GM21576 (cell line): ENCODE results near the gene PLEK.
"Not testable (repeated sequence)": the region's sequence is repeated elsewhere in the genome, so short reads cannot be mapped to it uniquely, and the experiment has no call there.

Source experiments
- ATAC-seq: cut with Tn5 transposase; IDR thresholded peaks from one replicate; pipeline ENCODE4 v1.9.1; 2021; ENCODE audit warnings: mild to moderate bottlenecking, moderate library complexity; ENCODE audit not compliant: unreplicated experiment

PLEK gene

GRCh38 chr2:68352651-68353391 is 12.3 kb upstream of the PLEK start:
- ATAC-seq: no peak

- ATAC-seq: no peak
Observed at GRCh38 chr2:68356599-68357239, 8.4 kb upstream of the PLEK start.

GRCh38 chr2:68357605-68358337 is 7.3 kb upstream of the PLEK start:
- peak; percentile 78 for ATAC-seq

GRCh38 chr2:68359889-68360288 is 5.2 kb upstream of the PLEK start:
- ATAC-seq: no peak

GRCh38 chr2:68362069-68362468 is 3.0 kb upstream of the PLEK start:
- ATAC-seq: peak; percentile 35

- ATAC-seq: no peak
Observed at GRCh38 chr2:68362749-68363148, 2.3 kb upstream of the PLEK start.

GRCh38 chr2:68363721-68364120 is 1.4 kb upstream of the PLEK start:
- no peak for ATAC-seq

GRCh38 chr2:68366083-68366560 is 1.0 kb downstream of the PLEK start:
- ATAC-seq: peak; percentile 42

GRCh38 chr2:68367953-68368653 is 3.0 kb downstream of the PLEK start:
- no peak for ATAC-seq

- no peak for ATAC-seq
Observed at GRCh38 chr2:68368654-68369336, 3.7 kb downstream of the PLEK start.

GRCh38 chr2:68369337-68369734 is 4.3 kb downstream of the PLEK start:
- no peak for ATAC-seq

GRCh38 chr2:68371138-68371537 is 6.1 kb downstream of the PLEK start:
- no peak for ATAC-seq

- ATAC-seq: no peak
Observed at GRCh38 chr2:68371581-68371980, 6.5 kb downstream of the PLEK start.

- ATAC-seq: no peak
Observed at GRCh38 chr2:68372485-68372884, 7.4 kb downstream of the PLEK start.

- ATAC-seq: no peak
Observed at GRCh38 chr2:68374184-68374583, 9.1 kb downstream of the PLEK start.

GRCh38 chr2:68375582-68375981 is 10.5 kb downstream of the PLEK start:
- no peak for ATAC-seq

- no peak for ATAC-seq
Observed at GRCh38 chr2:68377137-68377780, 12.2 kb downstream of the PLEK start.

GRCh38 chr2:68378779-68379178 is 13.7 kb downstream of the PLEK start:
- not testable (repeated sequence) for ATAC-seq

- peak; percentile 52 for ATAC-seq
Observed at GRCh38 chr2:68379184-68379708, 14.2 kb downstream of the PLEK start.

- ATAC-seq: no peak
Observed at GRCh38 chr2:68383778-68384177, 18.7 kb downstream of the PLEK start.
